H1 (cell line): ENCODE results near the gene HOXA13. TPM values are rescaled to one million over a fixed set of nuclear protein-coding genes. Genes with fewer than 3 reads are reported as not detected.

Experiments used
- CEBPB ChIP-seq: IDR thresholded peaks from 2 replicates; pipeline ENCODE4 v1.6.1; 2012; ENCODE audit warnings: low read depth, low read length
- FOSL1 ChIP-seq: IDR thresholded peaks from 2 replicates; pipeline ENCODE4 v1.6.1; 2011; ENCODE audit warnings: mild to moderate bottlenecking, low read depth, low read length, moderate library complexity; ENCODE audit not compliant: insufficient read depth
- JUN ChIP-seq: IDR thresholded peaks from 2 replicates; pipeline ENCODE4 v1.6.1; 2011; ENCODE audit warnings: low read depth, mild to moderate bottlenecking, improper control_type of control experiment, low read length
- JUND ChIP-seq: IDR thresholded peaks from 2 replicates; pipeline ENCODE4 v1.6.1; 2011; ENCODE audit warnings: mild to moderate bottlenecking, improper control_type of control experiment, low read length
- SIRT6 ChIP-seq: IDR thresholded peaks from one replicate; pipeline ENCODE4 v1.7.1; 2012; ENCODE audit warnings: low read length, inconsistent platforms
- TAF1 ChIP-seq: IDR thresholded peaks from 2 replicates; pipeline ENCODE4 v1.6.1; 2011; ENCODE audit warnings: mild to moderate bottlenecking, low read depth, low read length
- TAF7 ChIP-seq: optimal IDR thresholded peaks from 2 replicates; pipeline ENCODE3; 2011; ENCODE audit warnings: low read depth, mild to moderate bottlenecking, inconsistent platforms, low read length, moderate library complexity, borderline replicate concordance
- polyA plus RNA-seq, 7 experiments: library from polyadenylated mRNA; depleted of rRNA in 3 of 7; stranded (reverse) in 5 of 7; unstranded in 2 of 7; fragments of >200 nt in 5 of 7; fragments of 200-250 nt in 2 of 7; gene quantifications; 1 replicate in 5 of 7; 2 replicates in 1 of 7; 4 replicates in 1 of 7; pipeline versions ENCODE4 v1.2.1 to v1.2.3, GENCODE V29; 2011 to 2013; ENCODE audit warnings: missing spikeins in 2 of 7, mixed read lengths in 2 of 7
- total RNA-seq: library from RNA; stranded (reverse); fragmentation: NEBNext Ultra II Directional; extraction: Animal tissue kit (Norgen Biotek cat#: 25700); gene quantifications from 2 replicates; pipeline ENCODE4 v1.2.1, GENCODE V29; 2021
- TF ChIP-seq, protein P1 (sequence below), 3 experiments: IDR thresholded peaks; 1 replicate in 2 of 3; 2 replicates in 1 of 3; pipeline versions ENCODE4 v1.5.1 to v1.6.1; 2011; ENCODE audit warnings: low read length in 3 of 3, mild to moderate bottlenecking in 3 of 3, inconsistent platforms in 2 of 3, low read depth in 1 of 3, moderate library complexity in 1 of 3; ENCODE audit not compliant: insufficient read depth in 1 of 3; ENCODE audit errors: control extremely low read depth in 1 of 3

Gene HOXA13
- total and polyA plus RNA-seq, 2 of the 8 experiments (the other 6 are each of a cell fraction or from before 2014, with no cell fraction given): not detected

DNA sequence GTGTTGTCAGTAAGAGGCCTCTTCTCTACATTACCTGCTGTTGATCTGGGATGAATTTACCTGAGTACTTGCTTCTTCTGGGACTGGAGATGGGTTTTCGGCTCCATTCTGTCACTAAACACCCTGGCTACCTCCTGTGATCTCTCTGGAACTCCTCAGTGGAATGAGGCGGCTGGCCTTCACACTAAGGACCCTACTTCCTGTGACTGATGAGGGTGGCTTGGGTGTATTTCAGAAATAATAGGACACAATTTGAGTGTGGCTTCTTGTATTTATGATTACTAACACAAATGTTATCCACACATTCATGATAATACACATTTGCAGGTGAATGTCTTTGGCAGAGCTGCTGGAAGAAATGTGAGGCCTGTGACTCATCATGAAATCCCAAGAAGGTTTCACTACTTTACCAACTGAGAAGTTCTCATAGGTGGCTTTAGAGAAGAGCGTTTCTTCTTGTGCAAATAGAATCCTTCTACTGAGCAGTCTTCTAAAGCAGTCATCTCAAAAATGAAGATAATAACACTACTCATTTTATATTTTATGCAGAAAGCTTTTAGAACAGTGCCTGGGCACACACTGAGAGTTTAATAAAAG, 21.4 kb upstream of the HOXA13 start (continued):
- TF ChIP-seq, protein P1, sequence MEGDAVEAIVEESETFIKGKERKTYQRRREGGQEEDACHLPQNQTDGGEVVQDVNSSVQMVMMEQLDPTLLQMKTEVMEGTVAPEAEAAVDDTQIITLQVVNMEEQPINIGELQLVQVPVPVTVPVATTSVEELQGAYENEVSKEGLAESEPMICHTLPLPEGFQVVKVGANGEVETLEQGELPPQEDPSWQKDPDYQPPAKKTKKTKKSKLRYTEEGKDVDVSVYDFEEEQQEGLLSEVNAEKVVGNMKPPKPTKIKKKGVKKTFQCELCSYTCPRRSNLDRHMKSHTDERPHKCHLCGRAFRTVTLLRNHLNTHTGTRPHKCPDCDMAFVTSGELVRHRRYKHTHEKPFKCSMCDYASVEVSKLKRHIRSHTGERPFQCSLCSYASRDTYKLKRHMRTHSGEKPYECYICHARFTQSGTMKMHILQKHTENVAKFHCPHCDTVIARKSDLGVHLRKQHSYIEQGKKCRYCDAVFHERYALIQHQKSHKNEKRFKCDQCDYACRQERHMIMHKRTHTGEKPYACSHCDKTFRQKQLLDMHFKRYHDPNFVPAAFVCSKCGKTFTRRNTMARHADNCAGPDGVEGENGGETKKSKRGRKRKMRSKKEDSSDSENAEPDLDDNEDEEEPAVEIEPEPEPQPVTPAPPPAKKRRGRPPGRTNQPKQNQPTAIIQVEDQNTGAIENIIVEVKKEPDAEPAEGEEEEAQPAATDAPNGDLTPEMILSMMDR (IDR thresholded peaks at IDR 0.05; ENCODE audit: control extremely low read depth in 1 of 3, insufficient read depth in 1 of 3, low read depth in 1 of 3, low read length in 3 of 3): no peak
- TF ChIP-seq TAF1 (no peak), JUN (no peak), JUND (no peak), CEBPB (no peak), TAF7 (no peak), SIRT6 (no peak), FOSL1 (no peak)
